Eye (tissue), 1 donor: ENCODE measurements around the gene MUC20.
"Not testable (repeated sequence)": the region's sequence is repeated elsewhere in the genome, so short reads cannot be mapped to it uniquely, and the experiment has no call there.

Experiments
- DNase-seq: peaks from one replicate; pipeline ENCODE4 v3.0.0-alpha.2; 2015

The MUC20 gene

GRCh38 chr3:195755791-195756676 lies 35.3 kb downstream of the MUC20 start:
- no peak for DNase-seq

- DNase-seq, result no peak
Measured at GRCh38 chr3:195757438-195757770, 36.6 kb downstream of the MUC20 start.

- DNase-seq, result no peak
Measured at GRCh38 chr3:195757827-195758226, 37.0 kb downstream of the MUC20 start.

DNA sequence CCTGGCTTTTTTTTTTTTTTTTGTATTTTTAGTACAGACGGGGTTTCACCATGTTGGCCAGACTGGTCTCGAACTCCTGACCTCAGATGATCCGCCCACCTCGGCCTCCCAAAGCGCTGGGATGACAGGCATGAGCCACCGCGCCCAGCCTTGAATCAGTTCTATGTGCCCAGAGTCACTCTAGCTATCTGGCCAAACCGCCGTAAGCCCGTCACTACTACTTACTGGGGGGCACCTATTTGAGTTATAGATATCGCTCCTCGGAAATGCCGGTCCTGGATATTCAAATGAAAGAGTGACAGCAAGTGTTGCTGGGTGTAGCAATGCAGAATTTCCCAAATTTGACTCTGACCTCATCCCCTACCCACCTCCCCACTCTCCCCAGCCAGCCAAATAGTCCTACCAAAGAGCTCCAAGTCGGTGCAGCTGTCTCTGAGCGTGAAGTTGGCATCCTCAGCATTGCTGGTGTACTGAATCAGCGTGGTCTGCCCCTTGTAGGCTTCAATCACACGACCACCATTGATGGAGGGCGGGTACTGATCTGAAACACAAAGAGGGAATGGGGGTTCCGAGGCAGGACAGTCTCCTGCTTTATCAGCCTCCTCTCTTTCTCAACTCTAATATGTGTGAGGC lies 38.1 kb downstream of the MUC20 start:
- DNase-seq, result no peak

DNA sequence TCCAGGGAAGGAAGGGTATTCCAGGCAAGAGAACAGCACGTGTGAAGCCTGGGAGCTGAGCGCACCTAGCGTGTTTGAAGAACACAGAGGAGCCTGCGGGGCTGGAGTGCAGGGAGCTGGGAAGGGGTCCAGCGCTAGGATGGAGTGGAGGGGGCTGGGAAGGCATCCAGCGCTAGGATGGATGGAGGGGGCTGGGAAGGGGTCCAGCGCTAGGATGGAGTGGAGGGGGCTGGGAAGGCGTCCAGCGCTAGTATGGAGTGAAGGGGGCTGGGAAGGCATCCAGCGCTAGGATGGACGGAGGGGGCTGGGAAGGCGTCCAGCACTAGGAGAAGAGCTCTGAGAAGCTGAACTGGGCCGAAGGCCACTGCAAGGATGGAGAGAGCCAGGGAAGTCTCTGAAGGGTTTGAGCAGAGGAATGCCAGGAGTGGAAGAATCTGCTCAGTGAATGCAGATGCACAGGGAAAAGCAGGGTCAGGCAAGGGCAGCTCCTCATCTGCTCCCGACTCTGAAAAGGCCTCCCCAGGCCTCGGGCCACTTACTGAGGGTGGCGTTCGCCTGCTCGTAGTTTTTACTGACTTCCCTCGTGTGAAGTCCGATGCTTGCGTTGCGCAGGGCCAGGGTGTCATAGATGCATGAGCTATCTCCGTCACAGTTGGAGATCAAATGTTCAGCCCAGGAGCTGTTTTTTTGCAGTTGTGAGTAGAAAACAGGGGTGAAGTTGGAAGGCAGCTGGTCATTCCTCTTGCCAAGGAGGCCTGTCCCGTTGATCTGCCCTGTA lies 39.8 kb downstream of the MUC20 start:
- DNase-seq, result peak; percentile 56

DNA sequence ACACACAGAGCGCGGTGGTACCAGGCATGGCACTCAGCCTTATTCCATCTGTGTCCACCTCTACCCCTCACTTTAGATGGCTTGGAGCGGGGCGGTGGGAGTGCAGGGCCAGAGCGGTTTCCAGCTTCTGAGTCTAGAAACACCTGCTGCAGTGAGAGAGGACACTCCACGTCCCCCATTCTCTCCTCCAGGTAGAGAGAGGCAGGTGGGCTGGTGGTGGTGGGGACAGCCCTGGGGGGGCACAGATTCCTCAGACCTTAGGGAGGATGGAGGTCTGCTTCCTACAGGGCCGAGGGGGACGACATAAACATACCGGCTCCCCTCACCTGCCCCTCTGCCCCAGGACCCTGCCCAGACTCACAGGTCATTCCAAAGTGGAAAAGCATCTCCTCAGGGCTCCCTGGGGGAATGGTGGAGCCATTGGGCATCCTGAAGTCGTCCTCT lies 40.4 kb downstream of the MUC20 start:
- DNase-seq, result no peak

GRCh38 chr3:195761567-195762248 lies 40.9 kb downstream of the MUC20 start:
- peak; percentile 18 for DNase-seq

DNA sequence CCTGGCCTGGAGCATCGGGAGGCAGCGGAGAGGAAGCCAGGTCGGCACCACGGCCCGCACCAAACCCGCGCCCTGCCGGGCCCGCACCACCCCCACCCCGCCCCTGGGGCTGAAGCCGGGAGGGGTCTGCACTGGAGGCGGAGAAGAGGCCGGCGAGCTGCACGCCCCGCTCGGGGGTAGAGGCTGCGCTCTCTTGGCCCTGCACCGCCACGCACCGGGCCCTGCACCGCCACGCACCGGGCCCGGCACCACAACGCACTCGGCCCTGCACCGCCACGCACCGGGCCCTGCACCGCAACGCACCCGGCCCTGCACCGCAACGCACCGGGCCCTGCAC lies 41.4 kb downstream of the MUC20 start:
- DNase-seq, result no peak

- peak; percentile 0 for DNase-seq
Measured at GRCh38 chr3:195762611-195763010, 41.8 kb downstream of the MUC20 start.

DNA sequence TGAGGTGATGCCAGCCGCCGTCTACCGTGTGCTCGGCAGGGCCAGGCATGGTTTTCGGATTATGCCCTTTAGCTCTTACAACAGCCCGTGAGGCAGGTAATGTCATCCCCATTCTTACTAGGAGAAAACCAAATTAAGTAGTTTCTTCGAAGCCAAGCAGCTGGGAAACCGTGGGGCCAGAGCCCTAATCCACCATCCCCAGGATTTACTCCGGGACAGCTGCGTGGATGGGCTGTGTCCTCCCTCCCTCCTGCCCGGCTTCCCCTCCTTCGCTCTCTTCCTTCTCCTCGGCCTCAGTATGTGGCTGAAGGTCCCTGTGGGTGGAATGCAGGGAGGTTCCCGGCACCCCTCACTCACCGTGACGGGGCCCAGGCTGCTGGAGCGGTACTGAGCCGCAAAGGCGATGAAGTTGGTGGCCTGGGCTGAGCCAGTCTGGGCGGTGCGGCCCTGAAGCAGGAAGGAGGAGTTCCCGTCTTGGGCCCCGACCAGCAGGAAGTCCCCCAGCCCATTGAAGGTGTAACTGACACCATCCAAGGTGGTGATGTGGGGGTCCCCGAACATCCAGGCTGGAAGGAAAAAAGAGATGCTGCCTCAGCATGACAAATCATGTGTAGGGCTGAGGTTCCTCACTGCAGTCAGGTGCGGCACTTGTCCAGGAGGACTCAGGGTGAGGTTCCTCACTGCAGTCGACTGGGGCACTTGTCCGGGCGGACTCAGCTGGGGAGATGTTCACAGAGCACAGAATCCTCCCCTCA lies 42.5 kb downstream of the MUC20 start:
- peak; percentile 3 for DNase-seq

DNA sequence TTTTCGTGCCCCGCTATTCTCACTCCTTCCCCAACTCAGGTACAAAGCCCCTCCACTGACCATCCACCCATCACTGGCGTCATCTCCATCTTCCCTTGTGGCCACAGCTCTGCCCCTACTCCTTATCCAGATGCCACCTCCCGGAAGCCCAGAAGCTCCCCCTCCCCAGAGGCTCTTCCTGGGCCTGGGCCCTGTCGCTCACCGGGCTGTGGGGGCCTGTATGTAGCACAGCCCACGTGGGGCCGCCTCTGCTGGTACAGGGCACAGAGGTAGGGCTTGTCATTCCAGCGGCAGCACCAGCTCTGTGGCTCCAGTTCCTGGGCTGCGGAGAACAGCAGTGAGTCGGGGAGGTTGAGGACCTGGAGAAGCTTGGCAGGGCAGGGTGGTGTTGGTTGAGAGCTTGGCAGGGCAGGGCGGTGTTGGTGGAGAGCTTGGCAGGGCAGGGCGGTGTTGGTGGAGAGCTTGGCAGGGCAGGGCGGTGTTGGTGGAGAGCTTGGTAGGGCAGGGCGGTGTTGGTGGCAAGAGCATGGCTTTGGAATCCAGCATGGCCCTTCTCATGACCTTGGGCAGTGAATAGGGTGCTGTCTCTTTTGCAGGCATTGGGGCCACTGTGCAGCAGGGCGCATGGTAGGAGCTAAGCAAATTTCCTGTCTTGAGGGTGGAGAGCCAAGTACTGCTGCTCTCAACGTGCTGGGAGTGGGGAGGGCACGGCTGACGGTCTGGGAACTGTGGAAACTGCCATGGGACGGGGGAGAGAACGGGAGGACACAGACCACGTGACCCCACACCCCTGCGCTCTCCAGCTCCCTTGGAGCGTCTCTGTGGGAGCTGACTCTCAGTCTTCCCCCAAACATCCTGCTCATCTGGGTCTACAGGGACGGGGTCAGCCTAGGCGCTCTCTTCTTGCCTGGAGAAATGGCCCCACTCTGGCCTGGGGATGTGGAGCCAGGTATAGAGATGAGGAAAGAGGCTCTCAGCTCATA lies 43.4 kb downstream of the MUC20 start:
- peak; percentile 0 for DNase-seq

DNA sequence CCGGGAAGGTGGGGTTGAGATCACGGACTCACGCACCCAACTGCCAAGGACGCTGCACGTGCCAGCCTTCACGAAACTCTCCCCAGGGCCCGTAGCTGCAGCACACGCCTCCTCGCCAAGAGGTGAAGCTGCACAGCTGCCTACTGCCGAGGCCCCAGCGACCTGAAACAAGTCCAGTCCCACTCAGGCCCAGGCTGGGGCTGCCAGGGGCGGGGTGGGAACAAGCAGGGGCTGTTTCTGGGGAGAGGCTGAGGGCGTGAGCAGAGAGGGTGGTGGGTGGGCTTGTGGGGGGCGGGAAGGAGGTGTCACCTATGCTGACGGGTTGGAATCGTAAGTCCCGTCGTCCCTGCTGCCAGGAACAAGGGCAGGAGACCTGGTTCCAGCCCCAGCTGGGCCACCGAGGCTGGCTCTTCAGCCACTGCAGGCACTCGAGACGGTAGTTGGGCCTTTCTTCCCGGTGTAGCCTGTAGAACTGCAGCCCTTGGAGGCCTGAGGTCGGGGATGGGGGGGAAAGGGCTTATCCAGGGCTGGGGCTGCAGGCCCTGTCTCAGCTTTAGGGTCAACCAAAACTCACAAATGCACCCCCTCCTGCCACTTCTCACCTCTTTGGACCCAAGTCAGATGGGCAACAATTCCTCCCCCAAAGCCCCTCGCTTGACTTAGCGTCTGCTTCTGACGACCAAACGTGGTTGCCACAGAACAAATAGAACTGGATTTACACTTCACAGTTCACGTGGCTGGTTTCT lies 44.4 kb downstream of the MUC20 start:
- DNase-seq, result peak; percentile 0

DNA sequence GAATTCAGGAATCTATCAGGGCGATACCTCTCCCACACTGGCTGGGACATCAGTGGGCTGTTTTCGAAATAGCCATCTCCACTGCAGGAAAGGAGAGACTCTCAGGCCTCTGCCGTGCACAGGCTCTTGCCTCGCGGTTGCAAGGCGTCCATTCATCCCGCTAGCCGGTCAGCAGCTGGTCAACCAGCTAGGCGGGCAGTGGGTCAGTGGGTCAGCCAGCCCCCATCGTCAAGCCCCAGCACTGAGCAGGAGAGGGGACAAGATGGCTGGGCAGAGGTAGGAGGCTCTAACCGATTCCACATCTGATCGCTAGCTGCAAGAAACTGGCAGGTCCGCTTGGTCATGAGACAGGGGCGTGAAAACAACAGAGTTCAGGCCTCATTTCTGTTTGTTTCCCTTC lies 45.9 kb downstream of the MUC20 start:
- DNase-seq, result peak; percentile 0

DNA sequence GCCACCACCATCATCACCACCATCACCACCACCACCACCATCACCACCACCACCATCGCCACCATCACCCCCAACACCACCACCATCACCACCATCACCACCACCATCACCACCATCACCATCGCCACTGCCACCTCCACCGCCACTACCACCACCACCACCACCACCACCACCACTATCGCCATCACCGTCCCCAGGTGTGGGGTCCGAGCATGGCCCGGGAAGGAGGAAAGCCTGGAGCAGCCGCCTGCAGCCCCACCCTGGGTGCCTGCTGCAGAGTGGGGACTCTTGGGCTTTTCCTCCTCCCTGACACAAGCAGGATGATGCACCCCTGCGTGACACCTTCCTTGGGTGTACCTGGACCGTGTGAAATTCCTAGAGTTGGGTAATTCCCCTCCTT lies 47.0 kb downstream of the MUC20 start:
- DNase-seq, result no peak

DNA sequence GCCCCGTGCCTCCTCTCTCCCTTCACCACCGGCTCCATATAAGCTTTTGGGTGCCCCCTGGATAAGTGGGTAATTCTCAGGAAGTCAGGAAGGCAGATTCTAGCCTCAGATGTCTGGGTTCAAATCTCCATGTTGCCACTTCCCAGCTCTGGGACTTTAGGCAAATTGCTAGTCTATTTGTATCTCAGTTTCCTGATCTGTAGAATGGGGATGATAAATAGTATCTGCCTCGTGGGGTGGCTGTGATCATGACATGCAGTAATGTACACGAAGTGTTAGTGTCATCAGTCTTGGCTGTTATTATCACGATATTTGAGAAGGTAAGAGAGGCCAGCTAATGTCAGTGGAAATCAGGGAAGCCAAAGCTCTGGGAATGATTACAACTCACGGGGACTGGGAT lies 47.6 kb downstream of the MUC20 start:
- DNase-seq, result no peak

DNA sequence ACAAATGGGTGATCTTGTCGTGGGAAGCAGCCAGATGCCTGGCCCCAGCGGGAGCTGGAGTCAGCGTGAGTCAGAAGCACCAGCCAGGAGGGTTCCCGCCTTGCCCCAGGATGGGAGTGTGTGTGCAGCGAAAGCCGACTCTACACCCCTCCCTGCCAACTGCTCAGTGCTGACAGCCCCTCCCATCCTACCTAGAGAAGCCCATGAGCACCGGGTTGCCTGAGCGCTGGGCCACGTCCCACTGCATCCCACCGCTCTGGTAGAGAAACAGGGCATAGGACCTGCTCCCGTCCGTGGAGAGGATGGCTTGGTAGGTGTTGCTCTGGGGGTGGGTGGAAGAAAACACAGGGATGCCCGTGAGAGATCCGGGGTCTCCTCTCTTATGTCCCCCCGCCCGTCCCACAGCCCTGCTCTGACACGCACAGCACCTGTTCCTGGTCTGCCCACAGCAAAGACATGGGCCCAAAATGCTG lies 48.1 kb downstream of the MUC20 start:
- DNase-seq, result no peak

DNA sequence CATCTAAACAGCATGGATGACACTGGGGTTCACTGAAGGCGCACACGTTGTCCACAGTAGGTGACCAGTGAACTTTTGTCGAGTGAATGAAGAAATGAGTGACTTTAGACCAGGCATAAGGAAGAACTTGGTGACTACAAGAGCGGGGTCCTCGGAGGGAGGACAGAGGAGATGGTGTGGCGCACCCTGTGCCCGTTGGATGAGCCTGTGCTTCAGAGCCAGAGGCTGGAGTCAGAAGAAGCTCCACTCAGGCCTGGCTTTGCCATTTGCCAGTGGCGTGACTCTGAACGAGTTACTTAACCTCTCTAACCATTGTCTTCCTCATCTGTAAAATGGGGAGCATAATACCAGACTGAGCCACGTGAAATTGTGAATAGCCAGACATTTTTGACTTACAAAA lies 48.8 kb downstream of the MUC20 start:
- no peak for DNase-seq

DNA sequence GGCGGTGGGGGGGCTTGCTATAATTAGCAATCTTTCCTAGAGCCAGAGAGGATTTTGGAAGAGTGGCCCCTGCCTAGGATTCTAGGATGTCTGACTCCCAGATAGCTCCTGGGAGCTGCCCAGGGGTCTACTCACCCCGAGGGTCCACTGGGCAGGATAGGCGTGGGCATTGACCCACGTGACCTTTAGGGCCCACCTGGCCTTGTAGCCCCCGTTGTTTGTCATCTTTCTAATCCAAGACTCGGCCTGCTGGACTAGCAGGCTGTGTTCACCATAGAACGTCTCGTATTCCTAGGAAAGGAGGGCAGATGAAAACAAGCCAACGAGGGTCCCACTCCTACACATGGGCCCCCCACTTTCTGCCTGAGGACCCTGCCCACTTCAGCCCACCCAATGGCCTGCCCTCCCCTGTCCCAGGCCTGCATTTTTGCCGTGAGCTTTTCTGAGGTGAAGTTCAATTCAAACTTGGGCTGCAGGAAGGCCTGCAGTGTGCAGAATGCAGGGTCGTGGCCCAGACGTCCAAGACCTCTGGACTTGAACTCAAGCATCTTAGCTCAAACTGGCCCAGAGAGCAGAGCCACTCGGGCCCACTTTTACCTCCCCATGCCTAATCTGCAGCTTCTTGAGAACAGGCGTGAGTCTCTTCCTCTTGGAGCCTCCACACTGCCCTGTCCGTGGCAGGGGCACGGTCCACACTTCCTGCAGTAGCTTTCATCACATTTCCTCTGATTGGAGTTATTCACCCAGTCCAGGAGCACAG lies 49.5 kb downstream of the MUC20 start:
- DNase-seq, result no peak

DNA sequence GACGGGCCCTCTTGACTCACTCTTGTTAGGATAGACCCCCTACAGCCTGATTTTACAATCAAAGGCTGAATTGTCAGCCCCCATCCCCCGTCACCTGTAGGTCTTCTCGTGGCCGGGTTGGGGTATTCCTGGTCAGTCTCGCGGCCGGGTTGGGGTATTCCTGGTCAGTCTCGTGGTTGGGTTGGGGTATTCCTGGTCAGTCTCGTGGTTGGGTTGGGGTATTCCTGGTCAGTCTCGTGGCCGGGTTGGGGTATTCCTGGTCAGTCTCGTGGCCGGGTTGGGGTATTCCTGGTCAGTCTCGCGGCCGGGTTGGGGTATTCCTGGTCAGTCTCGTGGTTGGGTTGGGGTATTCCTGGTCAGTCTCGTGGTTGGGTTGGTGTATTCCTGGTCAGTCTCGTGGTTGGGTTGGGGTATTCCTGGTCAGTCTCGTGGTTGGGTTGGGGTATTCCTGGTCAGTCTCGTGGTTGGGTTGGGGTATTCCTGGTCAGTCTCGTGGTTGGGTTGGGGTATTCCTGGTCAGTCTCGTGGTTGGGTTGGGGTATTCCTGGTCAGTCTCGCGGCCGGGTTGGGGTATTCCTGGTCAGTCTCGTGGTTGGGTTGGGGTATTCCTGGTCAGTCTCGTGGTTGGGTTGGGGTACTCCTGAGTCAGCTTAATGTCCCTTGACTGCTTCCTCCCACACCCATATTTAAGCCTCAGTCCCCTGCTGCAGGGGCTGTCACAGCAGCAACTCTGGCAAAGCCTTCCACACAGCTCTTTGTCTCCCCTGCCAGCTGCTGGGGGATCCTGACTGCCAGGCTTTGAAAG lies 50.3 kb downstream of the MUC20 start:
- DNase-seq, result not testable (repeated sequence)
